GM21381 (cell line): ENCODE results near the gene TSEN54.

Experiments used
- ATAC-seq: cut with Tn5 transposase; IDR thresholded peaks from one replicate; pipeline ENCODE4 v1.9.1; 2021; ENCODE audit warnings: mild to moderate bottlenecking, moderate library complexity; ENCODE audit not compliant: unreplicated experiment

The TSEN54 gene

DNA sequence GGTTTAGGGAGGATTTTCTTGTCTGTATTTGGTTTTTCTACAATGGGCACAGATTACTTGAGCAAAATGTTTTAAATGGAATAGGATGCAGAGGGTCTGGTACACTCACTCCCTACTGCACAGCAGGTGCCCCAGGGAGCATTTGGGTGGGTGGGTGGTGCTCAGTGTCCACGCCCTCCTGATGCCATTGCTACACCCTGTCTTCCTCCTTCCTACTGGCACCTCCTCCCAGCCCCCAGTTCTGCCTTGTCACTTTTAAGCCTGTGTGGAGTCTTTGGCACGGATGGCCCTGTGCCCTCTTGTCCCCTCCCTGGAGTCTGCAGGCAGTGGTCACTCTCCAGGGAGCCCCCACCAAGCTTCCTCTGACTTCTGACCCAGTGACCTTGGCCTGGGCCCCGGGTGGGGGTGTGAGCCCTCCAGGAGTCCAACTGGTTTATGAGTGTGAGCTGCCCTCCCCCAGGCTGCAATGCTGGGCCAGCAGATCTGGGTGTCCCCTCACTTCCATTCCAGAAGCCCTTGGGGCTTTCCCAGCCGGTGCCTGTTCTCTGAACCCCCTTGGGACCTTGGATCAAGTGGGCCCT lies 24.7 kb downstream of the TSEN54 start:
- no peak for ATAC-seq

DNA sequence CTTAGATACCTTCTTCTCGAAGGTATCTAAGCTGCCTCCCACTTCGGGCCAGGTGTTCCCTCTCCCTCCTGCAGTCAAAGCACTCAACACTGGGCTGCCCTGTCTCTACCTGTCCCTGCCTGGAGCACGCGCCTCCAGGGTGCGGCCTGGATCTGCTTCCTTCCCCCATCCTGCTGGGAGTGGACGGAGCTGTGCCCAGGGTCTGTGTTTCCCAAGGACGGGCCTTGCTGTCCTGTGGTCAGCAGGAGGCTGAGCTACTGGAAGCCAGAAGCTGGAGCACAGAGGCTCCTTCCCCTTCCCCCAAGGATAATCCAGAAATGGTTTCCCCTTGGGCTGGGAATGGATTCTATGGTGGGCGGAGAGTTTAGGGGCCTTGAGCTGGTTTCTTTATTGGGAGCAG lies 25.9 kb downstream of the TSEN54 start:
- ATAC-seq = no peak

DNA sequence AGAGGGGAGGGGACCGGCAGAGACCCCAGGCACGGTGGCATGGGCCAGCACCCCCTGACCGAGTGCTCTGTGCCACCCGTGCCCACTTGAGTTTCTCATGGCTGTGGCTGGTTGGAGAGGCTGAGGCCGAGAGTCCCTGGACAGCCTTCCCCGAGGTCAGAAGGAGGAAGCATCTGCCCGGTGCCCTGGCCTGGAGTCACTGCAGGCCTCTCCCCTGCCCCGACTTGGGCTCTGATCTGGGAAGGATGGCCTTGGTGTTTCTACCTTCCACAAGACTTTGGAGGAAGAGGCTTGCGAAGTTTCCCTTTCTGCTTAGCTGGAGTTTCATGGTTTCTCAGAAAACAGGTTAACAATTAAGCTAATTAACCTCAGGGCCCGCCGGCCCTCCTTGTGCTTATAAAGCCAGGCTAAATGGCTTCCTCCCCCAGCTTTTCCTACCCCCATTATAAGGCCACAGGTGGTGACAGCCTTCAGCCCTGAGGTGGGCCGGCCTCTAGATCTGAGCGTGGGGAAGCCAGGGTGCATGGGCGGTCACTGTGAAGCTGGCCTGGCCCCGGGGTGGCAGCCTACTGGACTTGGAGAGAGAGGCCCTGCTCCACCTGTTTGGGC lies 26.5 kb downstream of the TSEN54 start:
- no peak for ATAC-seq

GRCh38 chr17:75544250-75544649 lies 27.9 kb downstream of the TSEN54 start:
- ATAC-seq = no peak

DNA sequence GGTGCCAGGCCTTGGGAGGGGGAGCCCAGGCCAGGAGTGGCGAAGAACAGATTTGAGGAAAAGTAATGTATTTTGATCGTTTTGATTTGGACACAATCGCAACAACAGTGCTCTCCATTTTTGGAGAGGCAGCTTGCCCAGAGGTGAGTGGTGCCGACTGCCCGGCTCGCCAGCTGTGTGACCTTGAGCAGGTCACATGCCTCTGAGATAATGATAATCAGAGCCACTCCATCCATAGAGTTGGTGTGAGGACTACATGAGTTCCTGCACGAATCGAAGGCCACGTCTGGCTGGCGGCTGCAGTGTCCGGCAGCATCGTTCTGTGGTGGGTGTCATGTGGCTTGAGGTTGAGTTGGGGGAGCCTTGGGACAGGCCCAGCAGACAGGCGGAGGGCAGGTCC lies 29.9 kb downstream of the TSEN54 start:
- ATAC-seq = no peak

DNA sequence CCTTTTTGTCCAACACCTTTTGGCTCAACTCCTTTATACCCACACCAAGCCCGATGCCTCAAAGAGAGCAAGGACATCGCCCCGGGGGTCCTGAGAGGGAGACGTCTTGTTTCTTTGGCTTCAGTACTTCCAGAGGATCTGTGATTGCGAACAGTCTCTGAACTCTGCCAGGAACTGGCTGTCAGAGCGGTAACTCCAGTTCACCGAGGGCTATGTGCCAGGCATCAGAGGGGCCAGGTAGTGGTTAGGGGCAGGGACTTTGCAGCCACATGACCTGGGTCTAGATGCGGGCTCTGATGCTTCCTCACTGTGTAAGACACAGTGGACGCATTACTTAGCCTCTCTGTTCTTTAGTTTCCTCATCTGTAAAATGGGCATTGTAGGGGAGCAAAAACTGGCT lies 30.8 kb downstream of the TSEN54 start:
- no peak for ATAC-seq

GRCh38 chr17:75548813-75549212 lies 32.5 kb downstream of the TSEN54 start:
- no peak for ATAC-seq

DNA sequence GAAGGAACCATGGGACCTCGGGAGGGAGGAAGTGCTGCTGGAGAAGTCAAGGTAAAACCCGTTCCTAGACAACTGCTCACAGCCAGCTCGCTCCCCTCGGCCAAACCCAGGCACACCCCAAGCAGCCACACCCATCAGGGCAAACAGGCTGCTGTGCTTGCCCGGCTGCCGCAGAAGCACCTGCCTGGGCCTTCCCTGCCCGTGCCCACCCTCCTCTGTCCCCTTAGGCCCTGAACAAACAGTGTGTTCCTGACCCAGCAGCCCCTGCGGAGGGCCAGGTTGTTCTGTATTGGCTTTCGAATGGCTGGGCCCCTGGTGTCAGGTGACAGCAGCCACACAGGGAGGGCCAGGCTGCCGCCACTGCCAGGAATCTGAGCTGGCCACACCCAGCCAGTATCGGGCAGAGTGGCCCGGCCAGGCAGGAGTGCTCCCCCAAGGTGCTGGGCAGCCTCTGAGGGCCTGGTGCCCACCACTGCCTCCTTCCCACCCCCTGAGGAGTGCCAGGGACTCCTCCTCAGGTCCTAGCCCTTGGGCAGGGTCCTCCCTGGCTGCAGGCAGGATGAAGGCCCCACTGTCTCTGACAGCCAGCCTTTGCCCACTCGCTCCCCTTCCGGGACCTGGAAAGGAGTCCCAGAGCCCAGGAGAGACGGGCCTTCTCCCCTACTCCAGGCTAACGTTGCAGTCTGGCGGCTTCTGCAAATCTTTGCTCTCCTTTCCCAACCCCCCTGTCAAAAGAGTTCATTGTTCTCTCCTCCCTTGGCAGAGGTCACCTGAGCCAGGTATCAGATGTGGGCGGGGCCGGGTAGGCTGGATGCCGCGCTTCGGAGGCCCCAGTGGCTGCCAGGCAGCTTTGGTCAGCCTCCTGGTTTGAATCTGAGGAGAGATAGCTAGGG lies 33.2 kb downstream of the TSEN54 start:
- ATAC-seq = no peak

DNA sequence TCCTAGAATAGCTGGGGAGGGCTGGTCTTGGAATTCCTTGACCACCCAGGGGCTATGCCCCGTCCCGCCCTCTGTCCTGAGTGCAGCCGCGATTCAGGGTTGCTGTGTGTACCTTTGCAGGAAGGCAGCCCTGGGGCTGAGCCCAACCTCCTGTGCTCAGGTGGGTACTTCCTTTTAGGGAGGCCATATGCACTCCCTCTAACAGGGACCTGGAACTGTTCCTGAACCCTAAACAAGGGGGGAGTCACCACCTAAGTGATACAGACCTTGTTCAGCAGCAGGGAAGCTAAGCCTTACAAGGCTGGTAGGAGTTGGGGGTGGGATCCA lies 33.8 kb downstream of the TSEN54 start:
- no peak for ATAC-seq

DNA sequence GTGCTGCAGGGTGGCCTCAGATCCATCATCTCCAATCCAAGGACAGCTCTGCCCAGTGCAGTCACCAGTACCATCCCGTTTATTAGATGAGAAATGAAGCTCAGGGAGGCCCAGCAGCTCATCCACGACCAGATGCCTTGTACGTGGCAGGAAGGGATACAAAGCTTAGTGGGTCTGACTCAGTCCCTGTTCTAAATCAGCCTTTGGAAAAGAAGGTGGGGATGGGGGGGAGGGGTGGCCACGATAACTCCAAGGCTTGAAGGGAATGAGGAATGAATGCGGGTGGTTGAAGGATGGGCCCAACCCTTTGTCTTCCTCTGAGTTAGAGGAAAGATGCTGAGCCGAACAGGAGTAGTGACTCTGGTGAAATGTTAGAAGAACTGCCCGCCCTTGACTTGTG lies 34.9 kb downstream of the TSEN54 start:
- no peak for ATAC-seq

GRCh38 chr17:75552425-75553294 lies 36.3 kb downstream of the TSEN54 start:
- ATAC-seq = no peak

DNA sequence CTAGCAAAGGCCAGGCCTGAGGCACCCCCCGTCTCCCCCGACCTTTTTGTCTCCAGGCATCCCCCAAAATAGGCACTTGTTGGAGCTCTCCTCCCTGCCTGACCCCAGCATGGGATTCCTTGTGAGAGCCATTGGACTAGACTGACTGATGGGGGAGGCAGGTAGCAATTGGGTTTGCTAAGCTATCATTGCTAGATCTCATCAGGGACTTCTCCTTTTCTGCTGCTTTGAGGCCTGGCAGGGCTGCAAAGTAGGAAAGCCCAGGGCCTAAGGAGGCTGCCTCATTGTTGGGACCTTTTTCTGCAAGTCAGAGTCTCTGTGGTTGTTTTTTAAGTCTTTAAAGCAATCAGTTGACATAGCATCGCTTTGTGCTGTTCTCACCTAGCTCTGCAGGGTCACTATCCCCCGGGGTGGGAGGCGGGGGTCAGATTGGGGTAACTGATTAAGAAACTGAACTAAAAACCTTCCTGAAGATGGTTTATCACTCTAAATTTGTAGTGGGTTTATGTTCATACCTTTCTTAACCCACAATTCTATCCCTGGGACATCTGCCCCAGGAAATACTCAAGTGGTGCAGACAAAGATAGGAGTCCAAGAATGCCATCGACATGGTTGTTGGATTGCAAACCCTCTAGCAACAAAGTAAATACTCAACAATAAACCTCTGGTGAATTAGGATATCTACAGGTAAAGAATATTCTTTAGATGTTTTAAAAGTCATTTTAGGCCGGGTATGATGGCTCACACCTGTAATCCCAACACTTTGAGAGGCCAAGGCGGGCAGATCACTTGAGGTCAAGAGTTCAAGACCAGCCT lies 37.2 kb downstream of the TSEN54 start:
- no peak for ATAC-seq

DNA sequence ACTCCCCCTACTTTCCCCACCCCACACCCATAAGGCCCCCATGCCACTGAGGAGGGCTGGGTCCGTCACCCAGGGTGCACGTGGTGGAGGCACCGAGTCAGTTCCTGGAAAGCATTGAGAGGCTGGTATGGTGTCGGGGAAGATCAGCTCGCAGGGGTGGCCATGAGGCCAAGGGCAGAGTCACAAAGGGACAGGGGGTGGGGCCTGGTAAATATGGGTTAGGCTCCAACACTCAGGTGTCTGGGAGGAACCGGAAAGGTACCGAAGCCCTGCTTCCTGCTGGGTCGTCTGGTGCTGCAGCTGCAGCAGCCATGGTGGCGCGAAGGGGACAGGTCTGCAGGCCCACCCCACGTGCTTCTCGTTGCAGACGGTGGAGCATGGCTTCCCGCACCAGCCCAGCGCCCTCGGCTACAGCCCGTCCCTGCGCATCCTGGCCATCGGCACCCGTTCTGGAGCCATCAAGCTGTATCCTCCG lies 39.4 kb downstream of the TSEN54 start:
- ATAC-seq = no peak

DNA sequence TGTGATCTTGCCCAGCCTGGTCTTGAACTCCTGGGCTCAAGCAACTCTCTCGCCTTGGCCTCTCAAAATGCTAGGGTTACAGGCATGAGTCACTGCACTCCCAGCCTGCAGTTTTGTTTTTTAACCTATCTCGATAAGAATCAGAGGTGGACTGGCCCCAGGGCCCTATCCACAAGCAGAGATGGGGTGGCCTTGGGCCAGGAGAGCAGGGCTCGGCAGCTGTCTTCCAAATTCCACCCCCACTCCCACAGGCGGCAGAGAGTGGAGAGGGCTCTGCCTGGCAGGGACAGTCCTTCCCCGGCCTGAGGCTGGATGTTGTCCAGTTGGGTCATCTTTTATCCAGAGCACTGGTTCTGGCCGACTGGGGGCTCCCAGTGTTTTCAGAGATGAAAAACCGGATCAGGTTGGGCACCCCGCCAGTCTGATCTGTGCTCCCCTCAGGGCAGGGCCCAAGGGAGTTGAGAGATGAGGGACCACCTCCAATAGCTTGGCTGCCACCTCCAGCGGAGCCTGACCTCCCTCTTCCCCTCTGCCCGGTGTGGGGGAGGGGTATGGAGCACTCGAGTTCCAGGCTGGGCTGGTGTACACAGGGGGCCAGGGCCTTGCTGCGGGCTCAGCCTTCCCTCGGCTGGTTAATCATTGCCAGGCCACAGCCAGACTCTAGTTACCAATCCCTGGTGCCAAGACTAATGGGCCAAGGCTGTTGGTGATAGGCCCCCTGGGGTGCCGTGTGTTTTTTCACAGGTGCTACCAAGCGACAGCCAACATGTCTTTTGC lies 40.9 kb downstream of the TSEN54 start:
- ATAC-seq = no peak

DNA sequence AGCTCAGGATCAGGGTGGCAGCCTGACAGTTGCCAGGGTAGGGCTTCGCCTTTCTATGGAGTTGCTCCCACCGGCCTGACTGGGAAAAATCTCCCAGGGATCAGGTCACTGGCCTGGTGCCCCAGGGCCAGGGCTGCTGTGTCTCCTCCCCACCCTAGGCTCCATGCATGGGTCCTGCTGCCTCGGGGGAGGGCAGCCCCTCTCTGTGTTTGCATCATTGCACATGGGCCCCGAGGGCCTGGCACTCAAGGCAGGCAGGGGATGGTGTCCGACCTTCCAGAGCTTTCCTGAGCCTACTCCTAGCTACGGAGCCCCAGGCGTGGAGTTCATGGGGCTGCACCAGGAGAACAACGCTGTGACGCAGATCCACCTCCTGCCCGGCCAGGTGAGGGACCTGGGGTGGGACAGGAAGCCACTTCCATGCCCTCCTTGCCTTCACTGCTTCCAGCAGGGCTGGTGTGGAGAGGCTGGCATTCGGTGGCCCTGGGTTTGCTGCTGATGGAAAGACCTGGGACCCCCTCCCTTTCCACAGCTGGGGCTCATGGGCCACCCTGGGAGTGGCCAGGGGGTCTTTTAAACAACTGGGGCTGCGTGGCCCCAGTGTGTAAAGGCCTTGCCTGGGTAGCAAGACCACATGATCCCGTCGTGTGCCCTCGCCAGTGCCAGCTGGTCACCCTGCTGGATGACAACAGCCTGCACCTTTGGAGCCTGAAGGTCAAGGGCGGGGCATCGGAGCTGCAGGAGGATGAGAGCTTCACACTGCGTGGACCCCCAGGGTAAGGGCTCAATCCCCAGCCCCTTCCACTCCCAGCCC lies 41.7 kb downstream of the TSEN54 start:
- ATAC-seq = no peak

DNA sequence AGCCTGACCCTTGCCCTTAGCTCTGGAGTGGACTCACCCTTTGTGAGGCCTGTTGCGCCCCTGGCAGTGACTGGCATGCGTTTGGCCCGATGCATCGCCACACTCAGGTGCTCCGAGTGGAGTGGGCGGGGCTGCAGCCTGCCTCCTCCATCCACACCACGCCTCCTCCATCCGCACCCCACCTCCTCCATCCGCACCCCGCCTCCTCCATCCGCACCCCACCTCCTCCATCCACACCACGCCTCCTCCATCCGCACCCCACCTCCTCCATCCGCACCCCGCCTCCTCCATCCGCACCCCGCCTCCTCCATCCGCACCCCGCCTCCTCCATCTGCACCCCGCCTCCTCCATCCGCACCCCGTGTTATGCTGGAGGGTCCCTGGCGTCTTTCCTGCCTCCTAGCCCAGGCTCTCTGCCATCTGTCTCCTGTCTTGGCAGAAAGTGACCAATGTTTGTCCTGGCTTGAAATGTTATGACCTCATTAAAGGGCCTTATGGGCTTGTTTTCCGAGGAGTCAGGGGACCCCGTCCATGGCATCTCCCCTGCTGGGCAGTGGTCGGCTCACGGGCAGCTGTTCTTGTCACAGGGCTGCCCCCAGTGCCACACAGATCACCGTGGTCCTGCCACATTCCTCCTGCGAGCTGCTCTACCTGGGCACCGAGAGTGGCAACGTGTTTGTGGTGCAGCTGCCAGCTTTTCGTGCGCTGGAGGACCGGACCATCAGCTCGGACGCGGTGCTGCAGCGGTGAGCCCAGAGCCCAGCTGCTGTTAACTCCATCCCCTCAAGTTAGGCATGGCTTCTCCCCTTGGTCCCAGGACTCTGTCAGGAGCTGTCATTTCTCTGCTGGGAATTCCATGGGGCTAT lies 42.6 kb downstream of the TSEN54 start:
- ATAC-seq = no peak

- no peak for ATAC-seq
These were observed 43.7 kb downstream of the TSEN54 start for GRCh38 chr17:75559958-75560533.
